Measurements from ENCODE around the gene REL. TPM values are rescaled to one million over a fixed set of nuclear protein-coding genes. Genes with fewer than 3 reads are reported as not detected.
A peak's percentile ranks its signal among the peaks of the same experiment; 100 is the strongest.
"Not testable (repeated sequence)": the region's sequence is repeated elsewhere in the genome, so short reads cannot be mapped to it uniquely, and the experiment has no call there.

The REL gene
- total and polyA plus RNA-seq, 2 of the 4 experiments (the other 2 are of a cell fraction) = 1.3 to 4.3 TPM

DNA sequence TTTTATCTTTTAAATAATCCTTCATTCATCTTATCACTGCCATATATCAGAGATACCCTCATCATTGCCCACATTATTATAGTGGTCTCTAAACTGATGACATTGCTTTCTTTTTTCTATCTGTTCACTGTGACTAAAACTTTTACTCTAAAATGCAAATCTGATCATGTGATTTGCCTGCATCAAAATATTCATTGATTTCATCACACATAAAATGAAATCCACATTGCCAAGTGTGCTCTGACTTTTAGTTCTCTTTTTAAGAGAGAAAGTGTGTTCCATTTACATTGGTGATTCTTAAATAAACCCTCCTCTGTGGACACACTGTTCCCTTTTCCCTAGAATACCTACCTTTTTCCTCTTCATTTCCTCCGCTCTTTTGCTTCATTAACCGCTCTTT is 7.5 kb downstream of the REL start:
- DNase-seq = no peak
- no peak overlapping the region for H2BK15ac ChIP-seq (ENCODE audit: low read depth, low read length)
- no peak overlapping the region for H3K23ac ChIP-seq (ENCODE audit: low read depth, low read length)
- no peak overlapping the region for H3K18ac ChIP-seq (ENCODE audit: low read depth, low read length)
- H3K4ac ChIP-seq (ENCODE audit: low read depth, low read length) = no peak overlapping the region
- H3K4me3 ChIP-seq (ENCODE audit: insufficient read depth, low read depth, low read length) = no peak overlapping the region
- no peak overlapping the region for H2BK20ac ChIP-seq (ENCODE audit: low read depth, low read length)
- no peaks in the 10 kb centered on the region for H3K9me3 ChIP-seq (ENCODE audit: control insufficient read depth, insufficient read depth, low read length)
- H3K56ac ChIP-seq (ENCODE audit: extremely low read depth, insufficient read depth, low read length) = no peak overlapping the region
- no CpG with 5 or more reads among the region's 2 CpGs for WGBS, 2 experiments (ENCODE audit: extremely low coverage in 2 of 2, insufficient read length in 1 of 2)
- no peaks in the 10 kb centered on the region for H3K27me3 ChIP-seq (ENCODE audit: control insufficient read depth, insufficient read depth, low read length)
- no peak overlapping the region for H4K5ac ChIP-seq (ENCODE audit: low read depth, low read length)
- H4K20me1 ChIP-seq (ENCODE audit: insufficient read depth, low read length) = no peaks in the 10 kb centered on the region
- dilution Hi-C loops (cut with HindIII; ENCODE audit: low sequenced_read_pairs, unreplicated experiment) = no loop called here
- ChIA-PET CTCF (interaction anchor here (0.6 kb wide), 1 partner anchor 16 kb away, joined by 3 read pairs; no protein-coding TSS in a partner anchor), POLR2A (ENCODE audit: unreplicated experiment) (no interaction called here)
- in situ Hi-C loops (cut with MboI; ENCODE audit: low sequenced_read_pairs) = no loop called here
- H2AK9ac ChIP-seq (replicated peaks; ENCODE audit: low read depth, low read length, poor library complexity) = no peak overlapping the region
- no peak overlapping the region for H2BK5ac ChIP-seq (ENCODE audit: low read depth, low read length, poor library complexity, severe bottlenecking)
- no peak overlapping the region for H2AFZ ChIP-seq (replicated peaks; ENCODE audit: low read length, poor library complexity)
- no peaks in the 10 kb centered on the region; the same call in 1 of the 2 replicates for H3K36me3 ChIP-seq (ENCODE audit: control insufficient read depth, insufficient read depth, low read length)
- no peak overlapping the region for H4K91ac ChIP-seq (ENCODE audit: insufficient read depth, low read depth, low read length)
- TF ChIP-seq, protein P1, sequence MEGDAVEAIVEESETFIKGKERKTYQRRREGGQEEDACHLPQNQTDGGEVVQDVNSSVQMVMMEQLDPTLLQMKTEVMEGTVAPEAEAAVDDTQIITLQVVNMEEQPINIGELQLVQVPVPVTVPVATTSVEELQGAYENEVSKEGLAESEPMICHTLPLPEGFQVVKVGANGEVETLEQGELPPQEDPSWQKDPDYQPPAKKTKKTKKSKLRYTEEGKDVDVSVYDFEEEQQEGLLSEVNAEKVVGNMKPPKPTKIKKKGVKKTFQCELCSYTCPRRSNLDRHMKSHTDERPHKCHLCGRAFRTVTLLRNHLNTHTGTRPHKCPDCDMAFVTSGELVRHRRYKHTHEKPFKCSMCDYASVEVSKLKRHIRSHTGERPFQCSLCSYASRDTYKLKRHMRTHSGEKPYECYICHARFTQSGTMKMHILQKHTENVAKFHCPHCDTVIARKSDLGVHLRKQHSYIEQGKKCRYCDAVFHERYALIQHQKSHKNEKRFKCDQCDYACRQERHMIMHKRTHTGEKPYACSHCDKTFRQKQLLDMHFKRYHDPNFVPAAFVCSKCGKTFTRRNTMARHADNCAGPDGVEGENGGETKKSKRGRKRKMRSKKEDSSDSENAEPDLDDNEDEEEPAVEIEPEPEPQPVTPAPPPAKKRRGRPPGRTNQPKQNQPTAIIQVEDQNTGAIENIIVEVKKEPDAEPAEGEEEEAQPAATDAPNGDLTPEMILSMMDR (conservative IDR thresholded peaks at IDR 0.05; ENCODE audit: low read depth, low read length) = no peak
- 0 out of 2 replicates have a peak, but pooled peaks have one; percentile 1 for TF ChIP-seq MAFK (IDR thresholded peaks at IDR 0.05; ENCODE audit: low read depth, low read length)
- H4K8ac ChIP-seq (ENCODE audit: low read depth in 2 of 2, low read length in 2 of 2) = no peak overlapping the region
- no peak overlapping the region for H3K9ac ChIP-seq (ENCODE audit: low read depth, low read length)
- H2BK120ac ChIP-seq (ENCODE audit: low read depth, low read length) = no peak overlapping the region
- peaks cover 0 to 4% of the 10 kb centered on the region in 2 experiments; a peak in 3 of 4 replicates for H3K79me1 ChIP-seq (ENCODE audit: low read depth in 1 of 2, low read length in 2 of 2)
- no peak overlapping the region for H3K4me2 ChIP-seq (ENCODE audit: low read depth, low read length)
- no peak overlapping the region for H3K27ac ChIP-seq (ENCODE audit: insufficient read depth, low read length)
- no TSS peak for BruUV-seq (replicated peaks)
- H3K14ac ChIP-seq (replicated peaks; ENCODE audit: low read depth, low read length) = no peak overlapping the region
- H3K9me1 ChIP-seq (ENCODE audit: insufficient read depth, low read length) = no peaks in the 10 kb centered on the region
- no peak overlapping the region for H2AK5ac ChIP-seq (ENCODE audit: low read depth, low read length)
- intact Hi-C loops (cut with micrococcal nuclease) = loop anchor here (10.0 kb wide), 1 partner anchor 184 kb away; no protein-coding TSS in a partner anchor
- no peaks in the 10 kb centered on the region for H3K4me1 ChIP-seq (ENCODE audit: control insufficient read depth, insufficient read depth, low read length)
- no peak for ATAC-seq (ENCODE audit: low read depth)

DNA sequence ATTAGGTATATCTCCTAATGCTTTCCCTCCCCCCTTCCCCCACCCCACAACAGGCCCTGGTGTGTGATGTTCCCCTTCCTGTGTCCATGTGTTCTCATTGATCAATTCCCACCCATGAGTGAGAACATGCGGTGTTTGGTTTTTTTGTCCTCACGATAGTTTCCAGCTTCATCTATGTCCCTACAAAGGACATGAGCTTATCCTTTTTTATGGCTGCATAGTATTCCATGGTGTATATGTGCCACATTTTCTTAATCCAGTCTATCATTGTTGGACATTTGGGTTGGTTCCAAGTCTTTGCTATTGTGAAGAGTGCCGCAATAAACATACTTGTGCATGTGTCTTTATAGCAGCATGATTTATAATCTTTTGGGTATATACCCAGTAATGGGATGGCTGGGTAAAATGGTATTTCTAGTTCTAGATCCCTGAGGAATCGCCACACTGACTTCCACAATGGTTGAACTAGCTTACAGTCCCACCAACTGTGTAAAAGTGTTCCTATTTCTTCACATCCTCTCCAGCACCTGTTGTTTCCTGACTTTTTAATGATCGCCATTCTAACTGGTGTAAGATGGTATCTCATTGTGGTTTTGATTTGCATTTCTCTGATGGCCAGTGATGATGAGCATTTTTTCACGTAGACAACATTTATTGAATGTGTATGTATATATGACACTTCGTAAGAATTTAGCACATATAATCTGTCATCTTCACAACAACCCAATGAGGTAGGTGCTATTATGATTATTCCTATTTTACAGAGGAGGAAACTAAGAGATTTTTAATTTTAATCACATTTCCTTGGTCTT is 8.4 kb downstream of the REL start:
- H3K4me2 ChIP-seq (ENCODE audit: low read depth, low read length); H2BK5ac ChIP-seq (ENCODE audit: low read depth, low read length, poor library complexity, severe bottlenecking); BruUV-seq (replicated peaks); H3K4me3 ChIP-seq (ENCODE audit: insufficient read depth, low read depth, low read length); ATAC-seq (ENCODE audit: low read depth); dilution Hi-C loops (cut with HindIII; ENCODE audit: low sequenced_read_pairs, unreplicated experiment); H4K5ac ChIP-seq (ENCODE audit: low read depth, low read length); H3K9me3 ChIP-seq (ENCODE audit: control insufficient read depth, insufficient read depth, low read length); in situ Hi-C loops (cut with MboI; ENCODE audit: low sequenced_read_pairs); H4K91ac ChIP-seq (ENCODE audit: insufficient read depth, low read depth, low read length); H2BK15ac ChIP-seq (ENCODE audit: low read depth, low read length); H4K20me1 ChIP-seq (ENCODE audit: insufficient read depth, low read length); H2AK5ac ChIP-seq (ENCODE audit: low read depth, low read length); H2AK9ac ChIP-seq (replicated peaks; ENCODE audit: low read depth, low read length, poor library complexity); H3K14ac ChIP-seq (replicated peaks; ENCODE audit: low read depth, low read length); DNase-seq; H3K27ac ChIP-seq (ENCODE audit: insufficient read depth, low read length); H2BK120ac ChIP-seq (ENCODE audit: low read depth, low read length); H3K4ac ChIP-seq (ENCODE audit: low read depth, low read length); POLR2A ChIA-PET (ENCODE audit: unreplicated experiment); H3K9me1 ChIP-seq (ENCODE audit: insufficient read depth, low read length); H3K4me1 ChIP-seq (ENCODE audit: control insufficient read depth, insufficient read depth, low read length); H3K79me1 ChIP-seq (ENCODE audit: low read depth in 1 of 2, low read length in 2 of 2); H3K9ac ChIP-seq (ENCODE audit: low read depth, low read length); H2AFZ ChIP-seq (replicated peaks; ENCODE audit: low read length, poor library complexity); H3K23ac ChIP-seq (ENCODE audit: low read depth, low read length); H2BK20ac ChIP-seq (ENCODE audit: low read depth, low read length); CTCF ChIA-PET; H4K8ac ChIP-seq (ENCODE audit: low read depth in 2 of 2, low read length in 2 of 2); H3K27me3 ChIP-seq (ENCODE audit: control insufficient read depth, insufficient read depth, low read length); H3K18ac ChIP-seq (ENCODE audit: low read depth, low read length); H3K56ac ChIP-seq (ENCODE audit: extremely low read depth, insufficient read depth, low read length); H3K36me3 ChIP-seq (ENCODE audit: control insufficient read depth, insufficient read depth, low read length): not testable (repeated sequence)
- no CpG with 5 or more reads among the region's 7 CpGs for WGBS, 2 experiments (ENCODE audit: extremely low coverage in 2 of 2, insufficient read length in 1 of 2)
- intact Hi-C loops (cut with micrococcal nuclease) = loop anchor here (10.0 kb wide), 1 partner anchor 185 kb away; no protein-coding TSS in a partner anchor

Measured in IMR-90 (cell line).